SK-N-SH (cell line): ENCODE measurements around the gene TMEM231. TPM values are rescaled to one million over a fixed set of nuclear protein-coding genes. Genes with fewer than 3 reads are reported as not detected.

Experiments used
- CTCF ChIA-PET: fragments of 300-600, 350-600 bp; formaldehyde crosslinking; extraction: SDS; loops from one replicate; lab custom pipeline; 2021; lab: Yijun Ruan, JAX
- POLR2A ChIA-PET: fragments of 350-600 bp; sonication (Branson Sonifier 250); formaldehyde crosslinking; extraction: SDS; loops from one replicate; lab custom pipeline; 2020; ENCODE audit warnings: antibody characterized with exemption, inconsistent platforms; lab: Yijun Ruan, JAX
- DNase-seq: peaks from one replicate; pipeline ENCODE4 v3.0.0; 2012
- H2AFZ ChIP-seq: fragments of 200-600 bp; sonication (generic); 2 replicates; pipeline ENCODE4 v1.8.1; 2016; ENCODE audit warnings: antibody characterized with exemption, mild to moderate bottlenecking, low read depth
- H3F3A ChIP-seq: fragments of 200-600 bp; sonication (generic); replicated peaks from 2 replicates; pipeline ENCODE3; 2016; ENCODE audit warnings: antibody characterized with exemption, mild to moderate bottlenecking; ENCODE audit not compliant: insufficient read depth
- H3K27ac ChIP-seq, 2 experiments: fragments of 200-500 bp in 1 of 2; fragments of 200-600 bp in 1 of 2; sonication (Bioruptor generic) in 1 of 2; sonication (generic), shearing (Covaris generic) in 1 of 2; 2 replicates each; pipeline versions ENCODE4 v1.5.1 to v1.6.1; 2014 to 2016; ENCODE audit warnings: low read depth in 2 of 2, inconsistent platforms in 1 of 2, low read length in 1 of 2, mild to moderate bottlenecking in 1 of 2, mixed read lengths in 1 of 2
- H3K27me3 ChIP-seq: fragments of 200-600 bp; sonication (generic), shearing (Covaris generic); 2 replicates; pipeline ENCODE4 v1.6.1; 2016; ENCODE audit warnings: mixed run types; ENCODE audit not compliant: insufficient read depth
- H3K36me3 ChIP-seq, 2 experiments: fragments of 200-500 bp in 1 of 2; fragments of 200-600 bp in 1 of 2; sonication (Bioruptor generic) in 1 of 2; sonication (generic) in 1 of 2; replicated peaks in 1 of 2; 2 replicates each; pipeline versions ENCODE3 to v1.5.1; 2014 to 2016; ENCODE audit warnings: low read length in 1 of 2, mild to moderate bottlenecking in 1 of 2; ENCODE audit not compliant: insufficient read depth in 2 of 2, control insufficient read depth in 1 of 2
- H3K4me1 ChIP-seq, 2 experiments: fragments of 200-500 bp in 1 of 2; fragments of 200-600 bp in 1 of 2; sonication (Bioruptor generic) in 1 of 2; sonication (generic), shearing (Covaris generic) in 1 of 2; 2 replicates each; pipeline versions ENCODE4 v1.5.1 to v1.6.1; 2014 to 2016; ENCODE audit warnings: low read depth in 1 of 2, low read length in 1 of 2, mixed run types in 1 of 2; ENCODE audit not compliant: insufficient read depth in 2 of 2, control insufficient read depth in 1 of 2
- H3K4me2 ChIP-seq: fragments of 200-600 bp; sonication (generic), shearing (Covaris generic); 2 replicates; pipeline ENCODE4 v1.6.1; 2017; ENCODE audit warnings: mixed run types
- H3K4me3 ChIP-seq, 2 experiments: fragments of 200-500 bp in 1 of 2; fragments of 200-600 bp in 1 of 2; sonication (Bioruptor generic) in 1 of 2; sonication (generic), shearing (Covaris generic) in 1 of 2; 2 replicates each; pipeline versions ENCODE4 v1.5.1 to v1.8.1; 2014 to 2016; ENCODE audit warnings: low read depth in 2 of 2, inconsistent platforms in 1 of 2, low read length in 1 of 2, mild to moderate bottlenecking in 1 of 2, mixed read lengths in 1 of 2, moderate library complexity in 1 of 2
- H3K79me2 ChIP-seq: fragments of 200-600 bp; sonication (generic); 2 replicates; pipeline ENCODE4 v1.8.1; 2017; ENCODE audit warnings: mild to moderate bottlenecking; ENCODE audit not compliant: insufficient read depth
- H3K9ac ChIP-seq: fragments of 200-600 bp; sonication (generic); 2 replicates; pipeline ENCODE4 v1.6.1; 2017; ENCODE audit warnings: mixed run types
- H3K9me2 ChIP-seq: fragments of 200-600 bp; sonication (generic); 2 replicates; pipeline ENCODE4 v1.6.1; 2017; ENCODE audit warnings: mixed run types
- H3K9me3 ChIP-seq: fragments of 200-600 bp; sonication (generic); 2 replicates; pipeline ENCODE4 v1.6.1; 2017; ENCODE audit warnings: mixed run types, mild to moderate bottlenecking, moderate library complexity
- H4K20me1 ChIP-seq: fragments of 200-600 bp; sonication (generic); 2 replicates; pipeline ENCODE4 v1.6.1; 2017; ENCODE audit warnings: mild to moderate bottlenecking, mixed run types; ENCODE audit not compliant: insufficient read depth
- EP300 ChIP-seq, 2 experiments: IDR thresholded peaks; 2 replicates each; pipeline versions ENCODE4 v1.4.0 to v1.6.1; 2012; ENCODE audit warnings: borderline replicate concordance in 1 of 2, low read depth in 1 of 2, low read length in 1 of 2
- FOSL2 ChIP-seq: IDR thresholded peaks from 2 replicates; pipeline ENCODE4 v1.4.0; 2012; ENCODE audit warnings: low read depth, mild to moderate bottlenecking, moderate library complexity, borderline replicate concordance
- RAD21 ChIP-seq: IDR thresholded peaks from 2 replicates; pipeline ENCODE4 v1.6.1; 2012; ENCODE audit warnings: mild to moderate bottlenecking, low read length
- RFX5 ChIP-seq: IDR thresholded peaks from 2 replicates; pipeline ENCODE4 v1.6.1; 2012; ENCODE audit warnings: mild to moderate bottlenecking, improper control_type of control experiment, low read length
- SIN3A ChIP-seq: IDR thresholded peaks from 2 replicates; pipeline ENCODE4 v1.6.1; 2012; ENCODE audit warnings: low read depth, mild to moderate bottlenecking, low read length, moderate library complexity, borderline replicate concordance
- TEAD4 ChIP-seq: IDR thresholded peaks from 2 replicates; pipeline ENCODE4 v1.4.0; 2012; ENCODE audit warnings: mild to moderate bottlenecking, borderline replicate concordance; ENCODE audit not compliant: insufficient read depth
- USF1 ChIP-seq: IDR thresholded peaks from 2 replicates; pipeline ENCODE4 v1.4.0; 2012; ENCODE audit warnings: low read depth, borderline replicate concordance
- WGBS: methylation state at CpG from one replicate; pipeline ENCODE4 v1.1.6; 2017; ENCODE audit warnings: low lambda C conversion rate; 5-methylcytosine and 5-hydroxymethylcytosine counted together
- polyA plus RNA-seq, 3 experiments: library from polyadenylated mRNA; depleted of rRNA; stranded (reverse); fragments of >200 nt; gene quantifications; 2 replicates each; pipeline ENCODE4 v1.2.3, GENCODE V29; 2012
- TF ChIP-seq, protein P1 (sequence below): fragments of 150-350 bp; IDR thresholded peaks from 2 replicates; pipeline ENCODE4 v1.6.1; 2017; ENCODE audit warnings: antibody characterized with exemption, low read length, low read depth, borderline replicate concordance

Gene TMEM231
- polyA plus RNA-seq, 1 of the 3 experiments (the other 2 are of a cell fraction) = 18.1 TPM

- no peak for TF ChIP-seq USF1
Measured at GRCh38 chr16:75584108-75584507, 28.1 kb upstream of the TMEM231 start (continued).

- no peaks in the 10 kb centered on the region for H3K9me3 ChIP-seq
- TF ChIP-seq EP300 (IDR thresholded peaks at IDR 0.05; ENCODE audit: borderline replicate concordance in 1 of 2, low read depth in 1 of 2, low read length in 1 of 2) (no peak), SIN3A (no peak)
- H3K4me1 ChIP-seq = no peaks in the 10 kb centered on the region
- ChIA-PET CTCF (interaction anchor here (1.4 kb wide), 1 partner anchor 12 kb away, joined by 4 read pairs; no protein-coding TSS in a partner anchor), POLR2A (no interaction called here)
- H4K20me1 ChIP-seq = no peaks in the 10 kb centered on the region
- no peak overlapping the region for H3K9ac ChIP-seq
- H3K9me2 ChIP-seq = no peaks in the 10 kb centered on the region
- H3K27me3 ChIP-seq = no peaks in the 10 kb centered on the region
- H3K27ac ChIP-seq = no peak overlapping the region
- no peaks in the 10 kb centered on the region for H3F3A ChIP-seq
- H3K79me2 ChIP-seq = peaks cover 5% of the 10 kb centered on the region; the same call in 1 of the 2 replicates
- WGBS = 97% methylated on average over 7 of the region's 7 CpGs
- DNase-seq = no peak
- no peak overlapping the region for H2AFZ ChIP-seq
- H3K4me3 ChIP-seq = no peak overlapping the region
- no peak overlapping the region for H3K4me2 ChIP-seq
- H3K36me3 ChIP-seq = peaks cover 31 to 48% of the 10 kb centered on the region in 2 experiments
Measured at GRCh38 chr16:75579281-75579834, 23.3 kb upstream of the TMEM231 start.

DNA sequence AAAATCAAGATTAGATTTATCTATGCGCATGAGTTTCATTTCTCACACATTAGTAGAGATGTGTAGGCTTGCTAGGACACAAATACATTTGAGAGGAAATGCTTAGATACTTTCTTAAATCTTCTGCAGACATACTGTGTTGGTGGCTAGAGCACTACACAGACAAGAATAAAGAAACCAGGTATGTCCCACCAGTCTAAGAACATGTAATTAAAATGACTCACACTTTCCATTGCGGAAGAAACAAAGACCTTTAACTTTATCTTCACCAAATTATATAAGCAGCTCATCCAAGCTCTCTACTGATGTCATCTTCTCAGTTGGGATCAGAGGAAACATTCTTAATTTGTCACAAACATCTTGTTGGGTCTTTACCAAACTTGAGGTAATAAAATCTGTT, 22.7 kb upstream of the TMEM231 start:
- H2AFZ ChIP-seq = no peak overlapping the region
- no peak overlapping the region for H3K9ac ChIP-seq
- 82% methylated on average over 2 of the region's 2 CpGs for WGBS
- no peak overlapping the region for H3K4me2 ChIP-seq
- H3K4me3 ChIP-seq = no peak overlapping the region
- no peak for DNase-seq
- no peaks in the 10 kb centered on the region for H3K9me2 ChIP-seq
- H4K20me1 ChIP-seq = no peaks in the 10 kb centered on the region
- no peaks in the 10 kb centered on the region for H3K4me1 ChIP-seq
- H3F3A ChIP-seq = no peaks in the 10 kb centered on the region
- TF ChIP-seq TEAD4 = no peak
- TF ChIP-seq, protein P1, sequence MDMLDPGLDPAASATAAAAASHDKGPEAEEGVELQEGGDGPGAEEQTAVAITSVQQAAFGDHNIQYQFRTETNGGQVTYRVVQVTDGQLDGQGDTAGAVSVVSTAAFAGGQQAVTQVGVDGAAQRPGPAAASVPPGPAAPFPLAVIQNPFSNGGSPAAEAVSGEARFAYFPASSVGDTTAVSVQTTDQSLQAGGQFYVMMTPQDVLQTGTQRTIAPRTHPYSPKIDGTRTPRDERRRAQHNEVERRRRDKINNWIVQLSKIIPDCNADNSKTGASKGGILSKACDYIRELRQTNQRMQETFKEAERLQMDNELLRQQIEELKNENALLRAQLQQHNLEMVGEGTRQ = no peak
- TF ChIP-seq USF1 = no peak
- no peak for TF ChIP-seq SIN3A
- TF ChIP-seq RFX5 = no peak
- TF ChIP-seq RAD21 = no peak
- no peak for TF ChIP-seq EP300 (IDR thresholded peaks at IDR 0.05; ENCODE audit: borderline replicate concordance in 1 of 2, low read depth in 1 of 2, low read length in 1 of 2)
- no peak for TF ChIP-seq FOSL2
- ChIA-PET POLR2A (no interaction called here), CTCF (no interaction called here)
- no peak overlapping the region for H3K27ac ChIP-seq
- H3K9me3 ChIP-seq = no peaks in the 10 kb centered on the region
- peaks cover 31 to 54% of the 10 kb centered on the region in 2 experiments for H3K36me3 ChIP-seq
- no peaks in the 10 kb centered on the region for H3K27me3 ChIP-seq
- peaks cover 5% of the 10 kb centered on the region; the same call in 1 of the 2 replicates for H3K79me2 ChIP-seq
